NOMO-1 (cell line): ENCODE results near the gene FCN1.

Source experiments
- DNase-seq, 2 experiments: peaks; one replicate each; lab custom pipeline; 2025; ENCODE audit not compliant: unreplicated experiment in 2 of 2; lab: John Stamatoyannopoulos, UW

The FCN1 gene

GRCh38 chr9:134880484-134881312 is 37.0 kb downstream of the FCN1 start, which contains the start of gene FCN2:
Gene FCN2, plus strand, starts transcription at chr9:134880810. Its CDS starts 12 bp downstream, at chr9:134880822.
- DNase-seq: no peak

GRCh38 chr9:134879664-134880483 is 37.8 kb downstream of the FCN1 start:
- no peak for DNase-seq

GRCh38 chr9:134877541-134877940 is 40.2 kb downstream of the FCN1 start:
- no peak for DNase-seq

- peak; percentile 9 to 56 for DNase-seq
Measured at GRCh38 chr9:134875371-134875770, 42.3 kb downstream of the FCN1 start.

- DNase-seq: no peak
Measured at GRCh38 chr9:134872482-134873231, 45.1 kb downstream of the FCN1 start.

GRCh38 chr9:134871697-134872340 is 45.9 kb downstream of the FCN1 start:
- no peak for DNase-seq

- DNase-seq: no peak
Measured at GRCh38 chr9:134870746-134871662, 46.7 kb downstream of the FCN1 start.

GRCh38 chr9:134870301-134870694 is 47.4 kb downstream of the FCN1 start:
- DNase-seq: no peak

- DNase-seq: no peak
Measured at GRCh38 chr9:134869554-134870300, 48.0 kb downstream of the FCN1 start.

- DNase-seq: no peak
Measured at GRCh38 chr9:134868751-134869553, 48.8 kb downstream of the FCN1 start.

GRCh38 chr9:134867917-134868750 is 49.6 kb downstream of the FCN1 start:
- DNase-seq: no peak

- no peak for DNase-seq
Measured at GRCh38 chr9:134864821-134865190, 52.9 kb downstream of the FCN1 start.

- no peak for DNase-seq
Measured at GRCh38 chr9:134863941-134864820, 53.5 kb downstream of the FCN1 start.

GRCh38 chr9:134863306-134863902 is 54.3 kb downstream of the FCN1 start:
- DNase-seq: no peak

GRCh38 chr9:134861595-134862334 is 55.9 kb downstream of the FCN1 start:
- no peak for DNase-seq
